Effector memory CD8-positive, alpha-beta T cell (primary cell): ENCODE data around the gene SH2D6.

ENCODE experiments used
- ATAC-seq: fragments of 150-1000 bp; cut with Tn5 transposase; replicated peaks from 2 replicates; pipeline ENCODE4 v1.10.0; 2021; ENCODE audit warnings: mild to moderate bottlenecking, moderate library complexity
- DNase-seq, 3 experiments: peaks; one replicate each; pipeline ENCODE4 v3.0.0; 2021
- H3K27ac Mint-ChIP-seq, 2 donors: one replicate each; pipeline ENCODE4 v1.8.0; 2022; ENCODE audit warnings: mild to moderate bottlenecking in 2 of 2, mixed read lengths in 2 of 2, moderate library complexity in 2 of 2
- H3K27me3 Mint-ChIP-seq, 2 donors: one replicate each; pipeline ENCODE4 v1.8.0; 2022; ENCODE audit warnings: mixed read lengths in 2 of 2
- H3K36me3 Mint-ChIP-seq: one replicate; pipeline ENCODE4 v1.8.0; 2022; ENCODE audit warnings: mild to moderate bottlenecking, moderate library complexity, mixed read lengths; ENCODE audit not compliant: insufficient read depth
- H3K4me1 Mint-ChIP-seq, 2 donors: one replicate each; pipeline ENCODE4 v1.8.0; 2022; ENCODE audit warnings: low read depth in 2 of 2, mixed read lengths in 2 of 2
- H3K4me3 Mint-ChIP-seq, 2 donors: one replicate each; pipeline ENCODE4 v1.8.0; 2022; ENCODE audit warnings: mild to moderate bottlenecking in 2 of 2, mixed read lengths in 2 of 2, moderate library complexity in 2 of 2
- H3K9me3 Mint-ChIP-seq, 2 donors: one replicate each; pipeline ENCODE4 v1.8.0; 2022; ENCODE audit warnings: mixed read lengths in 2 of 2

The SH2D6 gene

DNA sequence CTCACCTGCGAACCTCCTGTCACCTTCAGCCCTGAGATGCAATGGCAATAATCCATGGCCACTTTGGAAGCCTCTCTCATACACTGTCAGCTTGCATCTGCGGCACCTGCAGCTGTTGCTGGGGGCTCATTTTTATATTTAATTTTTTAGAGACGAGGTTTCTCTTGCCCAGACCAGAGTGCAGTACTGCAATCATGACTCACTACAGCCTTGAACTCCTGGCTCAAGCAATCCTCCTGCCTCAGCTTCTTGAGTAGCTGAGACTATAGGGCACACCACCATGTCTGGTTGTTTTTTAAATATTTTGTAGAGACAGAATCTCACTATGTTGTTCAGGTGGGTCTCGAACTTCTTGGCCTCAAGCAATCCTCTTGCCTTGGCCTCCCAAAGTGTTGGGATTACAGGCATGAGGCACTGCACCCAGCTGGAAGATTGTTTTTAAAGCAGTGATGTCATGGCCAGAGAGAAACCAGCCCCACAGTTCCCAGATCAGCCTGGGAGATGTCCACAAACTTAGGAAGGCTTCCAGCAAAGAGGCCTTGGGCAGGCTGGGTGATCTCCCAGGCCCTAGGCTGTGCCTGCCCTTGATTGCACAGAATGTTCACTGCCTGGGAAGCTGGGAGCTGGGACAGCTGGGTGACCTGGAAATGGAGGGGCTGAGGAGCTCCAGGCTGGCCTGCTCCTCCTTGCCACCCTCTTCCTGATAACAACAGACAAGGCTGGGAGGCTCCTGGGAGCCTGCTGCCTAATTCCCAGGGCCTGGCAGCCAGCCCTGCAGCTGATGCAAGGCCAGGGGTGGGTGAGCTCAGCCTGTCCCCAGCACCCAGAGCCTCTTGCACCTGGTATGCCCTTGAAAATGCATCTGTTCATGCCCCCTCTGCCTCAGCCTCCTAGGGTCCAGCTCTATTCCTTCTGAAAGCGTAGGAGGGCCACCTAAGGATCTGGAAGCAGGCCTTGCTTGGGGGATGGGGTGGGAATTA is 27.1 kb downstream of the SH2D6 start:
- Mint-ChIP-seq H3K4me1 (peaks cover 0 to 2% of the 10 kb centered on the region in 2 donors), H3K27ac (no peak overlapping the region), H3K9me3 (no peaks in the 10 kb centered on the region), H3K27me3 (no peaks in the 10 kb centered on the region), H3K4me3 (no peak overlapping the region), H3K36me3 (no peaks in the 10 kb centered on the region)
- no peak for DNase-seq
- ATAC-seq = no peak

DNA sequence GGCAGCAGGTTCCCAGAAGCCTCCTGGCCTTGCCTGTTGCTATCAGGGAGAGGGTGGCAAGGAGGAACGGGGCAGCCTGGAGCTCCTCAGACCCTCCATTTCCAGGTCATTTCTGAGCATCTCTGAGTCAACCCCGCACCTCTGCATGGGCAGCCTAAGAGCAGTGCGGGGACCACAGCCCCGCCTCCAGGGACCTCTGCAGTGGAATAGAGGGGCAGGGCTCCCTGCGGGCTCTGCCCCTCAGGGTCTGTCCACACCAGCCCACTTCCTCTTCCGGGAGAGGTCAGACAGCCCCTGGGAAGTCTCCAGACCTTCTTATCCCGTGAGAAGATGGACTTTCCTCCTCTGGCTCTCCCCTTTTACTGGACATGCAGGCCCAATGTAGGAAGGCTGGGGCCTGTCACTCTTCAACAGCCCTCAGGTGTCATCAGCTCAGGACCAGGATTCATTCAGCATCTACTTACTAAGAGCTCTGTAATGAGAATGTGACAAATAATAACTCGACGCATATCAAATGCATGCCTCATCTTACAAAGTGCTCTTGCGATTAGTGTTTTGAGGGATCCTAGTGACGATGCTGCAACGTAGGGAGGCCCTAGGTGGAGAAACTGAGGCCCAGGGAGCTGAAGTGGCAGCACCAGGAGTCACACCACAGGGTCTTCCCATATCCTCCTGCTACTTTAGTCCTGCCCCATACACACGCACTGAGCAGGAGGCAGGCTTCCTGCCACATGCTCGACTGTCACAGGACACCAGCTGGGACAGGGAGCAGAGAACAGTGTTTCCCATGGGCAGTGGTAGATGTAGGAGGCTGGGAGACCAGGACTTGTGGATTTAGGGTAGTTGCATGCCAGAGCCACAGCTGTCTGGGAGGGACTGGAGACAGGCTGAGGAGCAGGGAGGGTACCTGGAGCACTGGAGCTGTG is 28.0 kb downstream of the SH2D6 start:
- Mint-ChIP-seq H3K36me3 (no peaks in the 10 kb centered on the region), H3K27ac (no peak overlapping the region), H3K27me3 (no peaks in the 10 kb centered on the region), H3K9me3 (no peaks in the 10 kb centered on the region), H3K4me3 (no peak overlapping the region), H3K4me1 (peaks cover 0 to 2% of the 10 kb centered on the region in 2 donors)
- no peak for DNase-seq
- ATAC-seq = no peak

DNA sequence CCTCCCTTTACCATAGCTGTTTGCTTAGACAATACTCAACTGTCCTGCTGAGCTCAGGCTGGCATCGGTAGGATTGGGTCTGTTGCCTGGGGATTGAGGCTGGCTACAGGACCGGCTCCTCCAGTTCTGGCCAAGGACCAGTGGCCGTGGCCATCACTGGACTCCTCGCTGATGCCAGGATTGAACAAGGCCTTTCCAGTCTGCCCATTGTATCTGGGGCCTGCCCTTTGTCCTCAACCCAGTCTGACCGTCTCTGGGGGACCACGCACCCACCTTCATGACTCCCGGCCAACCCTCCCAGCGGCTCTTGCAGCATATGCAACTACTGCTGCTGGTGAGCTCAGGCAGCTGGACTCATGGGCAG is 28.7 kb downstream of the SH2D6 start:
- ATAC-seq = no peak
- H3K27ac Mint-ChIP-seq = no peak overlapping the region
- DNase-seq = no peak
- peaks cover 0 to 2% of the 10 kb centered on the region in 2 donors for H3K4me1 Mint-ChIP-seq
- no peaks in the 10 kb centered on the region for H3K9me3 Mint-ChIP-seq
- H3K36me3 Mint-ChIP-seq = no peaks in the 10 kb centered on the region
- no peaks in the 10 kb centered on the region for H3K27me3 Mint-ChIP-seq
- no peak overlapping the region for H3K4me3 Mint-ChIP-seq

DNA sequence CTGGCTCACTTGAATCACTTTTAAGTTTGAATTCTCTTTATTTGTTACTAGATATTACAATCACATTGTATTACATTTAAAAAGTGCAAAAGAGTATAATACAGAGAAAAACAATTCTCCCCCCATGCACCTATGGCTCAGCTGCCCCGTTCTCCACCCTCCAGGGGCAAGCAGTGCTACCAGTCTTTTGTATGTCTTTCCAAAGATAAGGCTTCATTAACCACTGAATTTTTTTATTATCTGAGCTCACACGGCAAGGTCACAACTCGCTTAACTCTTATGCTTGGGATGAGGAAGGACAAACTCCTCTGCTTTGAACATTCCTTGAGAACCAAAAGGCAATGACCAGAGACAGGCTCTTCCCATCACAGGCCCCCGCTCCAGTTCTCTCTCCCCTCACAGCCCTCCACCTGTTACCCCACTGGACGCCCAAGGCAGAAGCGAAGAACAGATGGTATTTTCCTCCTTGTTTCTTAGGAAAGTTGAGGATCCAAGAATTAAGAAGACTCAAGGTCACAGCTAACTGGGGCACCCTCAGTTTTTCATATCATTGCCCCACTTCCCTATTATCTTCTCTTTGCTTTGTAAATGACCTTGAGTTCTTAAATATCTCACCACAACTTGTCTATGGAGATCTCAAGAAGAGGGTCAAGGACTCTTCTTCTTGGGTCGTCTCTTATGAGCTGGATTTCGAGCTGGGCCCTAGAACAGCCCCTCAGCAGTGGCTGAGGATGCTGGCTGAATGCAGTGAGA is 30.1 kb downstream of the SH2D6 start:
- Mint-ChIP-seq H3K36me3 (no peaks in the 10 kb centered on the region), H3K27me3 (no peaks in the 10 kb centered on the region), H3K4me1 (peaks cover 0 to 2% of the 10 kb centered on the region in 2 donors), H3K4me3 (no peak overlapping the region), H3K27ac (no peak overlapping the region), H3K9me3 (no peaks in the 10 kb centered on the region)
- ATAC-seq (no peak), DNase-seq (no peak)

DNA sequence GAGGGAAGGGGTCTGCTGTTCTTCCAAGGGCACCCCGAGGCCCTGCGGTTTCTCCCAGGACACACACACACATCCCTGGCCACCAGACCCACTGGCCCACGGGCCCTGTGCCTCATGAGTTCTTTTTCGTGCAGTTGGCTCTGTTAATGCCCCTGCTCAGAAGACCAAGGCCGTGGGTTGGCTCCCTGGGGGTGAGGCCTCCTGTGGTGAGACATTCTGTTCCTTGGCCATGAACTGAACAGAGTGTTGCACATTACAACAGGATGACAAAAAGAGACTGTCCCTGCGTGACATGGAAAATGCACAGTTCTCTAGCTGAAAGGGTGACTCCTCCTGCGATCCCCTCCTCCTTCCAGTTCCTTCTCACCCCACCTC is 30.7 kb downstream of the SH2D6 start:
- H3K36me3 Mint-ChIP-seq = no peaks in the 10 kb centered on the region
- DNase-seq = no peak
- H3K9me3 Mint-ChIP-seq = no peaks in the 10 kb centered on the region
- H3K4me1 Mint-ChIP-seq = peaks cover 0 to 2% of the 10 kb centered on the region in 2 donors
- H3K27me3 Mint-ChIP-seq = no peaks in the 10 kb centered on the region
- no peak overlapping the region for H3K27ac Mint-ChIP-seq
- ATAC-seq = no peak
- H3K4me3 Mint-ChIP-seq = no peak overlapping the region

DNA sequence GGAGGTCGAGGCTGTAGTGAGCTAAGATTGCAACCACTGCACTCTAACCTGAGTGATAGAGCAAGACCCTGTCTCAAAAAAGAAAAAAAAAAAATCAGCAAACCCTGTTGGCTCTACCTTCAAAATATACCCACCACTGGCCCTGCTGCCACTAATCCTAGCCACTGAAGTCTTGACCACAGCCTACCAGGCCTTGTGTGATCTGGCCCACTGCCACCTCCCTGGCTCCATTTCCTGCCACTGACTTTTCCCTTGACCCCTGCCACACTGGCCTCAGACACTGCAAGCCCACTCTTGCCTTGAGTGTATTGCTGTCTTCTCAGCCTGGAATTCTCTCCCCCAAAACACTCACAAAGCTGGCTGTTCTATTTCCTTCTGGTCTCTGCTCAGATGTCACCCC is 33.7 kb downstream of the SH2D6 start:
- peaks cover 11 to 18% of the 10 kb centered on the region in 2 donors for H3K27me3 Mint-ChIP-seq
- H3K4me1 Mint-ChIP-seq = no peaks in the 10 kb centered on the region
- H3K4me3 Mint-ChIP-seq = no peak overlapping the region
- DNase-seq (no peak), ATAC-seq (no peak)
- H3K36me3 Mint-ChIP-seq = peaks cover 3% of the 10 kb centered on the region
- H3K27ac Mint-ChIP-seq = no peak overlapping the region
- H3K9me3 Mint-ChIP-seq = no peaks in the 10 kb centered on the region

DNA sequence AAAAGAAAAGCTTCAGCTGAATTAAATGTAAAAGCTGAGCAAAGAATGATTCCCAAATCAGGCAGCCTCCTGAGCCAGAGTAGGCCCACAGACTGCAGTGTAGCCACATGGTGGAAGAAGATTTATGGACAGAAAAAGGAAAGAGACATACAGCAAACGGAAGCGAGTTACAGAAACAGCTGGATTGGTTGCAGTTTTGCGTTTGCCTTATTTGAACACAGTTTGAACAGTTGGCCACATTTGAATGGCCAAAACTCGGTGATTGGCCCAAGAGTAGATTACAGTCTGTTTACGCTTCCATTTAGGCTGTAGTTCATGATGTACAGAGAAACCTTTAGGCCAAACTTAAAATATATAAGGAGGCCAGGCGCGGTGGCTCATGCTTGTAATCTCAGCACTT is 35.1 kb downstream of the SH2D6 start:
- Mint-ChIP-seq H3K27me3 (peaks cover 11 to 18% of the 10 kb centered on the region in 2 donors), H3K36me3 (peaks cover 3% of the 10 kb centered on the region), H3K4me3 (no peak overlapping the region), H3K9me3 (no peaks in the 10 kb centered on the region), H3K4me1 (no peaks in the 10 kb centered on the region), H3K27ac (no peak overlapping the region)
- ATAC-seq = no peak
- DNase-seq = no peak

DNA sequence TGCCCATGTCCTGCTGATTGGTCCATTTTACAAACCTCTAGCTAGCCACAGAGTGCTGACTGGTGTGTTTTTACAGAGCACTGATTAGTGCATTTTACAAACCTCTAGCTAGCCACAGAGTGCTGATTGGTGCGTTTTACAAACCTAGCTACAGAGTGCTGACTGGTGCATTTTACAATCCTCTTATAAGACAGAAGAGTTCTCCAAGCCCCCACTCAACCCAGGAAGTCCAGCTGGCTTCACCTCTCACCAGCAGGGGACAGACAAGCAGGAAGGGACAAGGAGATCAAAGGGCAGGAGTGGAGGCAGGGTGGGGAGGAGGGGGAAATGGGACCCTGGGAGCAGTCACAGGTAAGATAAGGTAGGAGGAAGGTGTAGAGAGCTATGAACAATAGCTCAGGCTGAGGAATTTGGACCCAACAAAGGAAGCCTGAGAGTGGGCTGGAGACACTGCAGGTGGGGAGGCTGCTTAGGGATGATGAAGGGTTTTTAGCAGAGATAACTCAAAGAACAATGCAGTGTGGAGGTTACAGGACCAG is 37.1 kb downstream of the SH2D6 start:
- Mint-ChIP-seq H3K27ac (no peak overlapping the region), H3K9me3 (no peaks in the 10 kb centered on the region), H3K27me3 (peaks cover 11 to 18% of the 10 kb centered on the region in 2 donors), H3K36me3 (peaks cover 3% of the 10 kb centered on the region), H3K4me3 (no peak overlapping the region), H3K4me1 (no peaks in the 10 kb centered on the region)
- ATAC-seq (no peak), DNase-seq (no peak)

DNA sequence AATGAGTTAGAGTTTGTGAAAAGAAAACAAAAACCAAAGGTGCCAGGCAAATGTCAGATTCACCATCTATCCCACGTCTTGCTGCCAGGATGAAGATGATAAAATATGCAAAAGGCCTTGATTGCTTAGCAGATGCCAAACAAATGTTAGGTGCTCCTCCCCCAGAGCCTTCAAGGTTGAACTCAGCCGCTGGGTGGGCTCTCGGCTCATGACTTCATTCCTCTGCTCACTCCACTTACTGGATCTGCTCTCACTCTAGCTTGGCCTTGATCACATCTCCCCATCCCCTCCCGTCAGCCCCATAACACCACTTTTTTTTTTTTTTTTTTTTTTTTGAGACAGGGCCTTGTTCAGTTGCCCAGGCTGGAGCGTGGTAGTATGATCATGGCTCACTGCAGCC is 38.5 kb downstream of the SH2D6 start:
- H3K4me1 Mint-ChIP-seq = no peaks in the 10 kb centered on the region
- peaks cover 3% of the 10 kb centered on the region for H3K36me3 Mint-ChIP-seq
- no peak for DNase-seq
- no peak overlapping the region for H3K4me3 Mint-ChIP-seq
- no peak overlapping the region for H3K27ac Mint-ChIP-seq
- no peak for ATAC-seq
- H3K9me3 Mint-ChIP-seq = no peaks in the 10 kb centered on the region
- H3K27me3 Mint-ChIP-seq = peaks cover 11 to 18% of the 10 kb centered on the region in 2 donors

DNA sequence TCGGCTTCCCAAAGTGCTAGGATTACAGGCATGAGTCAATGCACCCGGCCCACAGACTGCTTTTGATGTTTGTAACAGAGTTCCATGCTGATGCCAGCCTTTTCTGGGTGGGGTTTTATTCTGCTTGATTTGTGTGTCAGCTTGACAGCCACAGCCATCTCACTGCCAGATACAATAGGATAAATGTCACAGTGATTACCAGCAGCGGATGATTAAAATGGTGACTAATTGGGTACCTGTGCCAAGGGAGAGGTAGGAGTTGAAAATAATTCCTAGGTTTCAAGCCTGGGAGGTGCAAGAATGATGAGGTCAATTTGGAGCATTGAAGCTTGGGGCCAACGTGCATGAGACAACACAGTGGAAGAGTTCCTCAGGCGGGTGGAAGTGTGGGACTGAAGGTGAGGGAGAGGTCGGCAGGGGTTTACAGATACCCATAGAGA is 39.4 kb downstream of the SH2D6 start:
- peaks cover 11 to 18% of the 10 kb centered on the region in 2 donors for H3K27me3 Mint-ChIP-seq
- no peak overlapping the region for H3K27ac Mint-ChIP-seq
- ATAC-seq (no peak), DNase-seq (no peak)
- H3K9me3 Mint-ChIP-seq = no peaks in the 10 kb centered on the region
- no peaks in the 10 kb centered on the region for H3K4me1 Mint-ChIP-seq
- H3K36me3 Mint-ChIP-seq = peaks cover 3% of the 10 kb centered on the region
- H3K4me3 Mint-ChIP-seq = no peak overlapping the region

DNA sequence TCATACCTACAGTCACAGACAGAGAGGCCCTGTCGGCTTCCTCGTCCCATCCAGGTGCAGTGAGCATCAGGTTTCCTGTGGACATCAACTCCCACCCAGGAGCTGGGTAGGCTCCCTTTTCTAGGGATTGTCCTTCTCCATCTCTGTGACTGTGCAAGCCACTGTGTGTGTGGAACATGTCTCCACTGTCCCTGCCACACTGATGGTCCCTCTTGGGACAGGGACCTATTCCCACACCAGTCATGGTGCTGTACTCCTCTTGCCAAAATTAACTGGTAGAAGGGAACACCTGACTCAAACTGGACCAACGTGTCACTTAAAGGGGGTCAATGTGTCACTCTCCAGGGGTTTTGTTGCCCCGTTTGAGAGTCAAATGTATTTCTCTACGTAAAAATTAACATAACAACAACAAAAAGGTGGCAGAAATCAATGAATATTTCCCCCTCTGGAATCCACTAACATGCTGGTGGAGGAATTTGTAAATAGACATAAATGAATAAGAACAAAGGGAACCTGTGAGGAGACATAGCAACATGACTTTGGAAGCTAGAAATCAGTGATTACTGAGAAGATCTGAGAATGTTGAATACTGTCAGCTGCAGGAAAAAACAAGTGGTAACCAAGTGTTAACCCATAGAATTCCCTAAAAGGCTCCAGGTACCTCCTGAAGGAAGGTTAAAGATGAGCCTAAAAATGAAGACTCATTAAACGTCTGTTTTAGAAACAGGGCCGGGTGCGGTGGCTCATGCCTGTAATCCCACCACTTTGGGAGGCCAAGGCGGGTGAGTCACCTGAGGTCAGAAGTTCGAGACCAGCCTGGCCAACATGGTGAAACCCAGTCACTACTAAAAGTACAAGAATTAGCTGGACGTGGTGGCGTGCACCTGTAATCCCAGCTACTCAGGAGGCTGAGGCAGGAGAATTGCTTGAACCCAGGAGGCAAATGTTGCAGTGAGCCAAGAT is 40.4 kb downstream of the SH2D6 start:
- Mint-ChIP-seq H3K27me3 (peaks cover 11 to 18% of the 10 kb centered on the region in 2 donors), H3K27ac (no peak overlapping the region), H3K4me3 (no peak overlapping the region), H3K36me3 (peaks cover 3% of the 10 kb centered on the region), H3K9me3 (no peaks in the 10 kb centered on the region), H3K4me1 (no peaks in the 10 kb centered on the region)
- no peak for ATAC-seq
- no peak for DNase-seq

DNA sequence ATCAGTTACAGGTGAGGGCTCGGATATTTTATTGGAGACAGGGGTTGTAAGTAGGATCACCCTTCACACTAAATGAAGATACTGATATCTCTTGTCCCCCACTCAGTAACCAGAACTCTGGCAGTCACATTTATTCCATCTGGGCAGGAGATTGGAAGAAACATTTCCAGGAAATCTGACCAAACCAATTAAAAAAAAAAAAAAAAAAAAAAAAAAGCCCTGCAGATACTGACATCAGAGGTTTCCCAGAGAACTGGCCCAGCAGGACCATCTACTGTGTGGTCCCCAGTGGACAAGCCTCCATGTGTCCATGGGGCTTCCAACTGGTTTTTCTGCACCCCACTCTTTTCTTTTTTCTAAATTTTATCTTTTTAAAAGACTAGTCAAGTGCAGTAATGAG is 41.3 kb downstream of the SH2D6 start:
- H3K4me3 Mint-ChIP-seq = no peak overlapping the region
- no peak for ATAC-seq
- H3K4me1 Mint-ChIP-seq = no peaks in the 10 kb centered on the region
- peaks cover 11 to 18% of the 10 kb centered on the region in 2 donors for H3K27me3 Mint-ChIP-seq
- H3K27ac Mint-ChIP-seq = no peak overlapping the region
- H3K36me3 Mint-ChIP-seq = no peaks in the 10 kb centered on the region
- H3K9me3 Mint-ChIP-seq = no peaks in the 10 kb centered on the region
- DNase-seq = no peak
